Renal cortical epithelial cell (primary cell): ENCODE data around the gene MRPS22. TPM values are rescaled to one million over a fixed set of nuclear protein-coding genes. Genes with fewer than 3 reads are reported as not detected.
"Not testable (repeated sequence)": the region's sequence is repeated elsewhere in the genome, so short reads cannot be mapped to it uniquely, and the experiment has no call there.

Experiments used
- DNase-seq: peaks from one replicate; pipeline ENCODE4 v3.0.0-alpha.2; 2011; ENCODE audit warnings: low read depth
- total RNA-seq: library from RNA; depleted of rRNA; stranded (reverse); fragments of >200 nt; gene quantifications from 2 replicates; pipeline ENCODE4 v1.2.3, GENCODE V29; 2014

MRPS22 gene
- total RNA-seq, 1 donor from 2014 or later: 78.1 TPM

GRCh38 chr3:139338405-139338804 is 5.4 kb upstream of the MRPS22 start:
- no peak for DNase-seq

- DNase-seq: no peak
Measured at GRCh38 chr3:139339219-139339906, 4.5 kb upstream of the MRPS22 start.

GRCh38 chr3:139340784-139341183 is 3.0 kb upstream of the MRPS22 start:
- no peak for DNase-seq

DNA sequence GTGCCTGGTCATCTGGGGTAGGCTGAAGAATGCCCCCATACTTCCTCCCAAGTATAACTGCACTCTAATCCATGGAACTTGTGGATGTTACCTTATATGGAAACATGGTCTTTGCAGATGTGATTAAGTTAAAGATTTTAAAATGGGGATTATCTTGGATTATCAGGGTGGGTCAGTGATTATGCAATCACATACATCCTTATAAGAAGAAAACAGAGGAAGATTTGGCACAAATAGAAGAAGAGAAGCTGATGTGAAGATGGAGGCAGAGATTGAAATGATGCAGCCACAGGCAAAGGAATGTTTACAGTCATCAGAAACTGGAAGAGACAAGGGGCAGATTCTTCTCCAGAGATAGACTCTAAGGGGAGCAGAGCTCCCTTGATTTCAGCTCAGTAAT is 1.8 kb upstream of the MRPS22 start:
- DNase-seq: no peak

DNA sequence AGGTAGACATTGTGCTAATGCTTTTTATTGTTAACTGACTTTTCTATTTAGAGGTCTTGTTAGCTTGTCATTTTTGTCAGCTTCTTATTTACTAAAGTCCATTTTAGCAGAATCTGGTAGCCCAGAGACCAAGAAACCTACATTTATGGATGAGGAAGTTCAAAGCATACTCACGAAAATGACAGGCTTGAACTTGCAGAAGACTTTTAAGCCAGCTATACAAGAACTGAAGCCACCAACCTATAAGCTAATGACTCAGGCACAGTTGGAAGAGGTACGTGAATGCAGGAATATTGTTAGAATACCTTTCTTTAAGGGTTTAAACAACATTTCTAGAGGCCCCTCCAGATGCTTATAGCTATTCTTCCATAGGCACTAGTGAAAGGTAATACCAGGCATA is 3.0 kb downstream of the MRPS22 start:
- no peak for DNase-seq

- peak; percentile 73 for DNase-seq
Measured at GRCh38 chr3:139353920-139354556, 10.2 kb downstream of the MRPS22 start.

DNA sequence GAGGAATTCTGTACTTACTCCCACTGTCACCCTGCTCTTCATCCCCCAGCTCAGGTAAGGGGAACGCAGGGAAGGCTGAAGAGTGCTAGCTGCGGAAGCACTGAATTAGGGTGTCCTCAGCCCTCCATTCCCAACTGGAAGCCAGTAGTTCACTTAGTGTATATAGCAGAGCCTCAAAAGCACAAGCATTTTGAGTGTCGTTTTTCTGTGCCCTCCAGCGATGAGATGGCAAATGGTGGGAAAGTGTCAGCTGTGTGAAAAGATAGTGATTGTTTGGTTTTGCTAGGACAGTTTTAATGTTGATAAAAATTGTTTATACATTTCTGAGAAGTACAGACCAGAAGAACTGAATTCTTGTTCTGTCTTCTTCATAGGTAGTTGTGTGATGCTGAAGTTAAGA is 10.8 kb downstream of the MRPS22 start:
- DNase-seq: no peak

GRCh38 chr3:139355476-139355875 is 11.7 kb downstream of the MRPS22 start:
- no peak for DNase-seq

GRCh38 chr3:139355891-139356290 is 12.1 kb downstream of the MRPS22 start:
- no peak for DNase-seq

- DNase-seq: no peak
Measured at GRCh38 chr3:139357899-139358298, 14.1 kb downstream of the MRPS22 start.

GRCh38 chr3:139358841-139359562 is 15.2 kb downstream of the MRPS22 start:
- peak; percentile 72 for DNase-seq

DNA sequence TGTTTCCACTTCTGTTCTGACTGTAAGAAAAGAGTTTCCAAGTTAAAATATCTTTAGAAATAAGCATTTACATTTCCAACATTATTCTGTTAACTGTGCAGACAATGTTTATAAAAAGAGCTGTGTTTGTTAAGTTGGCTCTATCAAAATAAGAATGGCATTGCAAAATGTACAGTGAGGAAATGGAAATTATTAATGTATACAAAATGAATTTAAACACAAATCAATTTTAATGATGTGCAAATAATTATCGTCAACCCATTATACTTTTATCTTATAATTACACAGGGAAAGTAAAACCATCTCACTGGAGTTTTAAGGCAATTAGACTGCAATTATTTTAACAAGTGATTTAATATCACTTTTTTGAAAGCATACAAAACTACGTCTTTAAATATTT is 17.5 kb downstream of the MRPS22 start:
- no peak for DNase-seq

DNA sequence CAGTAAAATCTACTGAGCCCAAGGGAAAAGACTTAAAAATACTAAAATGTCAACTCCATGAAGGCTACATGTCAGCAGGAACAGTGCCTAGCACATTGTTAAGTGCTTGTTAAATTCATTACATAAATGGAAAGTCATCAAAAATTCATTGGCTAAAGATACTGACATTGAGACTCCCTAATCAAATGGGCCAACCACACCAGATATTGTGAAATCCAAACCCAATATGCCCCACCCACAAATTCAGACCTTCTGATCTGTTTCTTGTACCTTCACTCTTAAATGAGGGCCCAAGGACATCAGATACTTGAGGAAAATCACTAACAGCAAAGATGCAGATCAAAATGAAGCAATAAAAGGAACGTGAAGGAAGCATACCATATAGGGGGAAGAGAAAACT is 20.7 kb downstream of the MRPS22 start:
- no peak for DNase-seq

DNA sequence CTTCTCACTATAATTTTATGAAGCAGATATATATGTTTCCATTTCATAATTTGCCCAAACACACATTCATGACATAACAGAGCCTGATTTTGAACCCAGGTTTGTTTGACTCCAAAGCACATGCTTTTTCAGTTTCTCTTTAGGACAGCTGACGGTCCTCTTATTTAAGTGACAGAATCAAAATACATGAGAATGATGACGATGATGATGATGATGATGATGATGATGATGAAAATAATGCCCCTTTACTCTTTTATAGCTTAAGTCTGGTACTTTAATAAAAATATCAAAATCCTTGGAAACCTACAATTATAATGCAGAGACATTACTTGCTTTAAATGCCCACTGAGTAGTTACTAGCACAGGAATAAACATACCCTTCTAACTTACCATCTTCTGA is 30.3 kb downstream of the MRPS22 start:
- DNase-seq: no peak

GRCh38 chr3:139377378-139377777 is 33.6 kb downstream of the MRPS22 start:
- no peak for DNase-seq

DNA sequence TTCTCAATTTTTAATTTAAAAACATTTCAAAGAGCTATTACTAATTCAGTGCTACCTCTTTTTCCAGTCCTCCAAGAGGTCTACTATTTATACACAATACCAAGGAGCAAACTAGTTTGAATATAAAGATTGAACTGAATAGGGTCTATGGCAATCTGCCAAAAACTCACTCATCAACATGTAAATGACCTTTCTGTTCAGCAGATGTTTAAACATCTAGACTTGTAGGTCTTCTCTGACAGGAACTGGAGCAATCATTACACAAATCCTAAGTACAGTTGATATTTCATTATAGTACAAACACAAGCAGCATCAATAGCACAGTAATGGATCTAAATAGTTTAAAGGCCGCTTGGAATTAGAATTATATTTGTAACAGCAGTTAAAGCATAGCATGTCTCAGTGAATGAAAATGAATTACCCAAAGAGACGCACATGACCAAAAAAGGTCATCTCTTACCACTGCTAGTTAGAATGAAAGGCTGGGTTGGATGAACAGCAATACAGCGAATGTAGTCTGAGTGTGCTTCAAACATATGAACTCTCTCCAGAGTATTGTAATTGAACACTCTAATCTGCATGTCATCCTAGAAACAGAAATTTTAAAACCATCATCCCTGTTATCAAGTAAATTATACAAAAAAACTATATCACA is 34.9 kb downstream of the MRPS22 start:
- DNase-seq: no peak

GRCh38 chr3:139380575-139380974 is 36.8 kb downstream of the MRPS22 start:
- no peak for DNase-seq

GRCh38 chr3:139382291-139382690 is 38.5 kb downstream of the MRPS22 start:
- DNase-seq: not testable (repeated sequence)

- DNase-seq: no peak
Measured at GRCh38 chr3:139388077-139388476, 44.3 kb downstream of the MRPS22 start.

DNA sequence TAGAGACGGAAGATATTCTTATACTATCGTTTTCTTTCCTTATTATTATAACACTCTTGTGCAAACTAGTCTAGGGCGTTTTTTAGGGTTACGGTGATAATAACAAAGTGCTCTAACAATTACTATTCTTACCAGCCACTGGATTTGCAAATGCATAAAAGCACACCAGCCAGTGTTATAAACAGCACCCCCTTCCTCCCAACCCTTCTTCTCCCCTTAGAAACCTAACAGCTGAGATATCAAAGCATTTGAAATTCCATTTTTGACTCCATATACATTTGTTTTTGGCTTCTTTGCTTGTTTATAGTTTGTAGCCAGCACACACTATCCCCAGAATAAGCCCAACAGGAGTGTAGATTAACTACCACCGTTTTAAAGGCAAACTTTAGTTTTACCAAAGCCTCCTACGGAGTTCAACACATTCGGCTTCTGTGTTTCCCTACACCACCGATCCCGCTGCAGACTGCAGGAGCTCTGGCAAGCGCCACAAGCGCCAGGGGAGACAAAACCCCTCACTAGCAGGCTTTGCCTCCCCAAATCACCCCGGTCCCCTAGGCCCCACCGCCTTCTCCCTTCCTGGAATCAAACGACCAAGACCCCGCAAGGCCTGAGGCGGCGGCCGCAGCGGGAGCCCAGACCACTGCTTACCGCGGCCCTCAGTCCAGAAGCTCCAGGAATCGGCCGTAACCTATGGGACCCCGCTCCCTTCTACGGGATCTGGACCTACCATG is 45.2 kb downstream of the MRPS22 start:
- DNase-seq: peak; percentile 9

GRCh38 chr3:139389552-139390368 is 45.9 kb downstream of the MRPS22 start, which contains the start of gene COPB2:
Gene COPB2, minus strand, starts transcription at chr3:139389647. Its CDS starts 97 bp downstream, at chr3:139389550.
- peak; percentile 97 for DNase-seq
